Smooth muscle cell (in vitro differentiated cells): ENCODE results near the gene CTNNAL1. TPM values are rescaled to one million over a fixed set of nuclear protein-coding genes. Genes with fewer than 3 reads are reported as not detected.

Experiments used
- DNase-seq: peaks from one replicate; lab custom pipeline; 2025; ENCODE audit not compliant: unreplicated experiment; lab: John Stamatoyannopoulos, UW
- H2AFZ ChIP-seq: fragments of 200-600 bp; sonication (generic); 2 replicates; pipeline ENCODE4 v1.6.0; 2016; ENCODE audit warnings: antibody characterized with exemption, low read depth, mild to moderate bottlenecking
- H3F3A ChIP-seq: fragments of 200-600 bp; sonication (generic); 2 replicates; pipeline ENCODE4 v1.6.0; 2017; ENCODE audit warnings: antibody characterized with exemption, low read depth
- H3K27ac ChIP-seq: fragments of 200-600 bp; sonication (generic); 2 replicates; pipeline ENCODE4 v1.5.1; 2016; ENCODE audit warnings: low read depth, mild to moderate bottlenecking
- H3K27me3 ChIP-seq: fragments of 200-600 bp; sonication (generic); 2 replicates; pipeline ENCODE4 v1.6.1; 2016; ENCODE audit warnings: low read depth, mild to moderate bottlenecking
- H3K36me3 ChIP-seq: fragments of 200-600 bp; sonication (generic); 2 replicates; pipeline ENCODE4 v1.5.1; 2016; ENCODE audit warnings: low read depth
- H3K4me1 ChIP-seq: fragments of 200-600 bp; sonication (generic); 2 replicates; pipeline ENCODE4 v1.5.1; 2016; ENCODE audit warnings: low read depth
- H3K4me2 ChIP-seq: fragments of 200-600 bp; sonication (generic); 2 replicates; pipeline ENCODE4 v1.6.0; 2016; ENCODE audit warnings: mild to moderate bottlenecking
- H3K4me3 ChIP-seq: fragments of 200-600 bp; sonication (generic); 2 replicates; pipeline ENCODE4 v1.5.1; 2016; ENCODE audit warnings: mild to moderate bottlenecking
- H3K79me2 ChIP-seq: fragments of 200-600 bp; sonication (generic); 2 replicates; pipeline ENCODE4 v1.6.0; 2016; ENCODE audit warnings: low read depth, mild to moderate bottlenecking
- H3K9ac ChIP-seq: fragments of 200-600 bp; sonication (generic); 2 replicates; pipeline ENCODE4 v1.6.0; 2016; ENCODE audit warnings: low read depth
- H3K9me3 ChIP-seq: fragments of 200-600 bp; sonication (generic); replicated peaks from 2 replicates; pipeline ENCODE4 v1.5.1; 2016; ENCODE audit warnings: low read depth
- H4K20me1 ChIP-seq: fragments of 200-600 bp; sonication (generic); 2 replicates; pipeline ENCODE4 v1.6.0; 2016; ENCODE audit warnings: low read depth
- WGBS: methylation state at CpG from one replicate; pipeline ENCODE4 v1.1.7; 2016; ENCODE audit warnings: low lambda C conversion rate; 5-methylcytosine and 5-hydroxymethylcytosine counted together
- polyA plus RNA-seq: library from polyadenylated mRNA; unstranded; fragments of >200 nt; fragmentation: Nextera tagmentation; extraction: Ambion mirVana; gene quantifications from 2 replicates; pipeline ENCODE4 v1.2.1, GENCODE V29; 2016
- total RNA-seq: library from RNA; depleted of rRNA; stranded (reverse); fragments of >200 nt; gene quantifications from 2 replicates; pipeline ENCODE4 v1.2.3, GENCODE V29; 2014
- TF ChIP-seq, protein P1 (sequence below): fragments of 200-600 bp; sonication (generic); IDR thresholded peaks from 2 replicates; pipeline ENCODE4 v1.5.1; 2017; ENCODE audit warnings: borderline replicate concordance, mild to moderate bottlenecking, antibody characterized with exemption; ENCODE audit not compliant: insufficient read depth, poor library complexity, severe bottlenecking

Gene CTNNAL1
- total and polyA plus RNA-seq, 2 experiments from 2014 or later: 27.4 to 33.5 TPM

DNA sequence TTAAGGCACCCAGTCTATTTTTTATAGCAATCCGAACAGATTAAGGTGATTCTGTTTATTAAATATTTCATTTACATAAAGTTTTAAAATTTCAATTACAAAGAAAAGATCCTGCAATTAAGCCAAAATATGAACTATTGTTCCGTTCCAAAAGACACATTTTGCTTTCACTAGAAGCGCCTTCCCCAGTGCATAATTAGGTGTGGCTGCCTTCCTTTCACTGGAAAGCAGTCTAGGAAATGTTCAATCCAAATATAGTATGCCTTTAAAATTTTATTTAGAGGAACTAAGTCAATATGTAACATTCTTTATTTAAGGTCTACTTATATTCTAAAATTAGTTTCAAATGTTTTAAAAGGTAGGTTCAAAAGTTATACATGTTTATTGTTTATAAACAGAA, 7.6 kb downstream of the CTNNAL1 start:
- 96% methylated on average over 3 of the region's 3 CpGs for WGBS
- Histone ChIP-seq H2AFZ (no peak overlapping the region), H3K79me2 (peaks cover 57% of the 10 kb centered on the region), H3K4me1 (no peaks in the 10 kb centered on the region), H4K20me1 (peaks cover 24% of the 10 kb centered on the region), H3K36me3 (no peaks in the 10 kb centered on the region), H3F3A (no peaks in the 10 kb centered on the region), H3K4me2 (no peak overlapping the region), H3K27ac (no peak overlapping the region), H3K9me3 (peaks cover 8% of the 10 kb centered on the region), H3K27me3 (no peaks in the 10 kb centered on the region), H3K4me3 (no peak overlapping the region), H3K9ac (no peak overlapping the region)
- DNase-seq: no peak
- TF ChIP-seq, protein P1, sequence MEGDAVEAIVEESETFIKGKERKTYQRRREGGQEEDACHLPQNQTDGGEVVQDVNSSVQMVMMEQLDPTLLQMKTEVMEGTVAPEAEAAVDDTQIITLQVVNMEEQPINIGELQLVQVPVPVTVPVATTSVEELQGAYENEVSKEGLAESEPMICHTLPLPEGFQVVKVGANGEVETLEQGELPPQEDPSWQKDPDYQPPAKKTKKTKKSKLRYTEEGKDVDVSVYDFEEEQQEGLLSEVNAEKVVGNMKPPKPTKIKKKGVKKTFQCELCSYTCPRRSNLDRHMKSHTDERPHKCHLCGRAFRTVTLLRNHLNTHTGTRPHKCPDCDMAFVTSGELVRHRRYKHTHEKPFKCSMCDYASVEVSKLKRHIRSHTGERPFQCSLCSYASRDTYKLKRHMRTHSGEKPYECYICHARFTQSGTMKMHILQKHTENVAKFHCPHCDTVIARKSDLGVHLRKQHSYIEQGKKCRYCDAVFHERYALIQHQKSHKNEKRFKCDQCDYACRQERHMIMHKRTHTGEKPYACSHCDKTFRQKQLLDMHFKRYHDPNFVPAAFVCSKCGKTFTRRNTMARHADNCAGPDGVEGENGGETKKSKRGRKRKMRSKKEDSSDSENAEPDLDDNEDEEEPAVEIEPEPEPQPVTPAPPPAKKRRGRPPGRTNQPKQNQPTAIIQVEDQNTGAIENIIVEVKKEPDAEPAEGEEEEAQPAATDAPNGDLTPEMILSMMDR: no peak

- no peak overlapping the region for H2AFZ ChIP-seq
These were observed 10.2 kb downstream of the CTNNAL1 start for GRCh38 chr9:109003116-109003515.

DNA sequence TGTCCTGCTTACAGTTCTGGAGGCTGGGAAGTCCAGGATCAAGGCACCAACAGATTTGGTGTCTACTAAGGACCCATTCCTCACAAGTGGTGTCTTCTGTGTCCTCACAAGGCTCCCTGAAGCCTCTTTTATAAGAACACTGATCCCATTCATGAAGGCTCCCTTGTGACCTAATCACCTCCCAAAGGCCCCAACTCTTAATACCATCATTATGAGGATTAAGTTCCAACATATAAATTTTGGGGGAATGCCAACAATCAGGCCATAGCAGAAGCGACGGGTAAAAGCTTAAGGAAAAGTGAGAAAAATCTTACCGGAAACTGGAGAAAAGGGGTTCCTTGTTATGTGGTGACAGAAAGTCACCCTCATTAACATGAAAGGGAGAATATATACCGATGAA, 11.2 kb downstream of the CTNNAL1 start:
- Histone ChIP-seq H4K20me1 (peaks cover 29% of the 10 kb centered on the region), H3K4me2 (no peak overlapping the region), H3K4me3 (no peak overlapping the region), H3K9me3 (peaks cover 8% of the 10 kb centered on the region), H3F3A (no peaks in the 10 kb centered on the region), H3K36me3 (no peaks in the 10 kb centered on the region), H3K9ac (no peak overlapping the region), H2AFZ (no peak overlapping the region), H3K79me2 (peaks cover 36% of the 10 kb centered on the region), H3K4me1 (no peaks in the 10 kb centered on the region), H3K27ac (no peak overlapping the region), H3K27me3 (no peaks in the 10 kb centered on the region)
- no peak for DNase-seq
- 97% methylated on average over 4 of the region's 4 CpGs for WGBS
- TF ChIP-seq, protein P1: no peak

More at GRCh38 chr9:109003116-109003515, 10.2 kb downstream of the CTNNAL1 start:
- H3K9ac ChIP-seq: no peak overlapping the region
- no peak overlapping the region for H3K4me3 ChIP-seq
- H3K9me3 ChIP-seq: peaks cover 8% of the 10 kb centered on the region
- WGBS: 98% methylated on average over 2 of the region's 2 CpGs
- H4K20me1 ChIP-seq: peaks cover 25% of the 10 kb centered on the region
- H3K27ac ChIP-seq: no peak overlapping the region
- DNase-seq: no peak
- no peaks in the 10 kb centered on the region for H3K27me3 ChIP-seq
- H3K4me2 ChIP-seq: no peak overlapping the region
- no peaks in the 10 kb centered on the region for H3F3A ChIP-seq
- H3K4me1 ChIP-seq: no peaks in the 10 kb centered on the region
- H3K79me2 ChIP-seq: peaks cover 40% of the 10 kb centered on the region
- TF ChIP-seq, protein P1: no peak
- no peaks in the 10 kb centered on the region for H3K36me3 ChIP-seq

DNA sequence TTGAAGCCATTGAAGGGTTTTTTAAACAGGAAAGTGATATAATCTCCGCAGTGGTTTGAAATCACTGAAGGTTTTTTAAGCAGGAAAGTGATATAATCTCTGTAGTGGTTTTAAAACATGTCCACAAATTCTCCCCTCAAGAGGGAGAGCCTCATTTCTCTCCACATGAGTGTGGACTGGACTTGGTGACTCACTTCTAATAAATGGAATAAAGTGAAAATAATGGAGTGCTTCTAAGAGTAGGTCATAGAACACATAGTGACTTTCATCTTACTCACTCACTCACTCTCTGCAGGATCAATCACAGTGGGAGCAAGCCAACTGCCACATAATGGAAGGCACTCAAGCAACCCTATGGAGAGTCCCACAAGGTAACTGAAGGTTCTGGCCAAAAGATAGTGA, 12.0 kb downstream of the CTNNAL1 start:
- Histone ChIP-seq H3K9me3 (peaks cover 8% of the 10 kb centered on the region), H2AFZ (no peak overlapping the region), H3K27ac (peak overlapping the region; percentile 39), H3K79me2 (peaks cover 28% of the 10 kb centered on the region), H3K27me3 (no peaks in the 10 kb centered on the region), H4K20me1 (peaks cover 20% of the 10 kb centered on the region), H3F3A (no peaks in the 10 kb centered on the region), H3K4me1 (no peaks in the 10 kb centered on the region), H3K36me3 (no peaks in the 10 kb centered on the region), H3K9ac (no peak overlapping the region), H3K4me2 (no peak overlapping the region), H3K4me3 (no peak overlapping the region)
- TF ChIP-seq, protein P1: no peak
- 13% methylated on average over 1 of the region's 1 CpG for WGBS
- DNase-seq: no peak
